Heart right ventricle (tissue), 16 donors: ENCODE measurements around the gene THSD7B. TPM values are rescaled to one million over a fixed set of nuclear protein-coding genes. Genes with fewer than 3 reads are reported as not detected.

ENCODE experiments used
- ATAC-seq, 8 donors: fragments of 200-7000 bp; cut with Tn5 transposase; one replicate each; pipeline ENCODE4 v1.9.1; 2020; ENCODE audit warnings: mild to moderate bottlenecking in 8 of 8, moderate library complexity in 8 of 8, moderate number of reproducible peaks in 1 of 8
- DNase-seq, 2 donors: peaks; one replicate each; pipeline ENCODE4 v3.0.0-alpha.2; 2020
- H3K27ac ChIP-seq, 10 donors: fragments of 200-600 bp; sonication (generic) in 2 of 10; one replicate each; pipeline versions ENCODE4 v1.5.0 to v1.8.0; 2020 to 2022; ENCODE audit warnings: mild to moderate bottlenecking in 3 of 10
- H3K27me3 ChIP-seq, 7 donors: fragments of 200-600 bp; one replicate each; pipeline ENCODE4 v1.8.0; 2021 to 2022; ENCODE audit warnings: mild to moderate bottlenecking in 2 of 7
- H3K36me3 ChIP-seq, 9 donors: fragments of 200-600 bp; sonication (generic) in 1 of 9; one replicate each; pipeline versions ENCODE4 v1.5.0 to v1.8.0; 2020 to 2022; ENCODE audit warnings: mild to moderate bottlenecking in 2 of 9
- H3K4me1 ChIP-seq, 9 donors: fragments of 200-600 bp; sonication (generic) in 1 of 9; one replicate each; pipeline versions ENCODE4 v1.5.0 to v1.8.0; 2020 to 2022; ENCODE audit warnings: mild to moderate bottlenecking in 4 of 9
- H3K4me3 ChIP-seq, 10 donors: fragments of 200-600 bp; sonication (generic) in 2 of 10; one replicate each; pipeline versions ENCODE4 v1.5.0 to v1.8.0; 2020 to 2022; ENCODE audit warnings: mild to moderate bottlenecking in 7 of 10, moderate library complexity in 2 of 10
- H3K9me3 ChIP-seq, 11 donors: fragments of 200-600 bp in 10 of 11; sonication (generic) in 2 of 11; one replicate each; pipeline versions ENCODE4 v1.5.0 to v1.8.0; 2013 to 2022; ENCODE audit warnings: mild to moderate bottlenecking in 2 of 11, control low read depth in 1 of 11, moderate library complexity in 1 of 11
- CTCF ChIP-seq, 9 donors: fragments of 200-600 bp; sonication (generic) in 2 of 9; IDR thresholded peaks; one replicate each; pipeline versions ENCODE4 v1.5.0 to v1.8.0; 2021 to 2022; ENCODE audit warnings: antibody characterized with exemption in 9 of 9, mild to moderate bottlenecking in 5 of 9, moderate library complexity in 1 of 9
- WGBS, 2 donors: extraction: QIAGEN DNeasy Blood & Tissue Kit; methylation state at CpG; one replicate each; pipeline ENCODE4 v1.1.7; 2013; ENCODE audit warnings: inconsistent platforms in 1 of 2; 5-methylcytosine and 5-hydroxymethylcytosine counted together
- intact Hi-C, 10 donors: fragments of 100-400 bp; cut with DNase I; formaldehyde crosslinking; loops; one replicate each; pipeline versions ENCODE4 v1.11.1 to v1.14.2; 2022
- polyA plus RNA-seq, 2 donors: library from polyadenylated mRNA; stranded (reverse); fragments of 200-250 nt; gene quantifications; one replicate each; pipeline ENCODE4 v1.2.3, GENCODE V29; 2013
- total RNA-seq, 10 donors: library from RNA; stranded (reverse); fragmentation: NEBNext Ultra II Directional in 3 of 10; extraction: Animal tissue kit (Norgen Biotek cat#: 25700) in 3 of 10; gene quantifications; one replicate each; pipeline versions ENCODE4 v1.2.1 to v1.2.4, GENCODE V29; 2021 to 2023
- donor health status: Arrhythmogenic right ventricular cardiomyopathy.
- donor health status: ischemic (EF 13 %, LVEDD 7.1; RV severe dilation, severe dysfunction).
- donor health status: healthy with polysubstance abuse.
- donor health status: DM: no; HTN: yes; CAD: no.
- donor health status: DM: no; HTN: no; CAD: no.
- donor health status: ischemic (EF 25% LVEDD 6.9; RV normal size, moderate dysfunction).
- donor health status: ischemic (EF 25% LVEDD 5.7; RV mildly dilated, moderate dysfunction).
- donor health status: healthy.
- donor health status: DM: yes; HTN: yes; CAD: no.
- donor health status: Ischemic cardiomyopathy.
- donor health status: ischemic (EF 35%, LVEDD 5.7; RV mildly dilated, moderate dysfunction).
- donor health status: nonischemic (EF 11% LVEDD 7.7; RV severe dilation, severe dysfunction).
- donor health status: DM: yes; HTN: yes; CAD: no.
- donor health status: PGD.
- donor health status: ischemic (EF 29% LVEDD 5.4; RV normal size, mild dysfunction).
- donor health status: nonischemic (EF 23%, LVEDD 6.1; RV moderate dilation, normal function).

THSD7B gene
- total and polyA plus RNA-seq, 12 donors, result 0.01 to 0.39 (median 0.18) TPM

GRCh38 chr2:137369106-137369505 lies 603.8 kb downstream of the THSD7B start:
- no peak for ATAC-seq
- H3K27ac ChIP-seq, result no peak overlapping the region
- peaks cover 0 to 19% (median 0%) of the 10 kb centered on the region in 11 donors for H3K9me3 ChIP-seq
- no peak for TF ChIP-seq CTCF (IDR thresholded peaks at IDR 0.05)
- intact Hi-C loops, result no loop called here
- H3K27me3 ChIP-seq, result no peaks in the 10 kb centered on the region
- DNase-seq, result no peak
- no peak overlapping the region for H3K4me3 ChIP-seq
- WGBS, 2 donors, result 31 to 35% methylated on average over 2 of the region's 2 CpGs
- H3K4me1 ChIP-seq, result no peaks in the 10 kb centered on the region
- H3K36me3 ChIP-seq, result no peaks in the 10 kb centered on the region

GRCh38 chr2:137379186-137379585 lies 613.8 kb downstream of the THSD7B start:
- WGBS, 2 donors, result 88% methylated on average over 3 of the region's 3 CpGs
- TF ChIP-seq CTCF (IDR thresholded peaks at IDR 0.05), result no peak
- Histone ChIP-seq H3K4me3 (no peak overlapping the region), H3K27ac (no peak overlapping the region), H3K27me3 (no peaks in the 10 kb centered on the region), H3K9me3 (peaks cover 0 to 37% (median 0%) of the 10 kb centered on the region in 11 donors), H3K4me1 (no peaks in the 10 kb centered on the region), H3K36me3 (no peaks in the 10 kb centered on the region)
- DNase-seq (no peak), ATAC-seq (no peak)
- intact Hi-C loops, result no loop called here

DNA sequence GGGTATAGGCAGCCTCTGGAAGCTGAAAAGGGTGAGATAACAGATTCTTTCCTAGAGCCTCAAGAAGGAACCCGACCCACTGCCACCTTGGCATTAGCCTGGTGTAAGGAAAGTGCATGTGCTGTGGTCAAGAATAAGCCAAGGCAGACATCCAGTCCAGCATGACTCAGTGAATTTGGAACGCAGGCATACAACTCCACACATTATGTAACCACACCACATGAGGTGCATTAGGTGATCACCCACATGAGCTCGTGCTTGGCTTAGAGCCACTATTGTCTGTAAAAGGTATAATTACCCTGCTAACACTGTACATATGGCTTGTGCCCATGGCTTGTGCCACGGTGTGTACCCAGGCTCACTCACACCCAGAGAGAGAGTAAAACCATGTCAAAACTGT lies 615.3 kb downstream of the THSD7B start:
- no peak for DNase-seq

GRCh38 chr2:137381731-137382130 lies 616.4 kb downstream of the THSD7B start:
- Histone ChIP-seq H3K4me1 (no peaks in the 10 kb centered on the region), H3K27me3 (no peaks in the 10 kb centered on the region), H3K36me3 (no peaks in the 10 kb centered on the region), H3K27ac (no peak overlapping the region), H3K4me3 (no peak overlapping the region), H3K9me3 (peaks cover 0 to 42% (median 0%) of the 10 kb centered on the region in 11 donors)
- intact Hi-C loops, result no loop called here
- 87 to 89% methylated on average over 8 of the region's 8 CpGs for WGBS, 2 donors
- no peak for ATAC-seq
- TF ChIP-seq CTCF (IDR thresholded peaks at IDR 0.05), result no peak
- DNase-seq, result no peak

More for the DNA sequence above, 615.3 kb downstream of the THSD7B start:
- Histone ChIP-seq H3K27ac (no peak overlapping the region), H3K4me3 (no peak overlapping the region), H3K27me3 (no peaks in the 10 kb centered on the region), H3K9me3 (peaks cover 0 to 42% (median 0%) of the 10 kb centered on the region in 11 donors), H3K4me1 (no peaks in the 10 kb centered on the region), H3K36me3 (no peaks in the 10 kb centered on the region)
- WGBS, 2 donors, result 44 to 47% methylated on average over 4 of the region's 4 CpGs
- no peak for TF ChIP-seq CTCF (IDR thresholded peaks at IDR 0.05)
- no peak for ATAC-seq
- intact Hi-C loops, result no loop called here
